Measurements from ENCODE around the gene MARCHF10. TPM values are rescaled to one million over a fixed set of nuclear protein-coding genes. Genes with fewer than 3 reads are reported as not detected.

Gene MARCHF10
- total and polyA plus RNA-seq, 8 donors = 0.52 to 3.6 (median 1.8) TPM

- intact Hi-C loops (cut with DNase I) = no loop called here
- H3K27ac ChIP-seq = no peak overlapping the region
- ATAC-seq = no peak
These were observed 32.2 kb downstream of the MARCHF10 start for GRCh38 chr17:62775876-62776275.

GRCh38 chr17:62774338-62774737, 33.8 kb downstream of the MARCHF10 start:
- no peak for DNase-seq
- no peak for ATAC-seq
- H3K9me3 ChIP-seq = peaks cover 0 to 3% of the 10 kb centered on the region in 2 donors
- no peaks in the 10 kb centered on the region for H3K36me3 ChIP-seq
- TF ChIP-seq CTCF (IDR thresholded peaks at IDR 0.05) = no peak
- no peak overlapping the region for H3K4me3 ChIP-seq
- peaks cover 0 to 5% of the 10 kb centered on the region in 2 donors for H3K27me3 ChIP-seq
- no peaks in the 10 kb centered on the region for H3K4me1 ChIP-seq
- no peak overlapping the region for H3K27ac ChIP-seq
- intact Hi-C loops (cut with DNase I) = no loop called here

More at GRCh38 chr17:62775876-62776275, 32.2 kb downstream of the MARCHF10 start:
- Histone ChIP-seq H3K27me3 (peaks cover 0 to 5% of the 10 kb centered on the region in 2 donors), H3K9me3 (peaks cover 0 to 3% of the 10 kb centered on the region in 2 donors), H3K4me3 (no peak overlapping the region), H3K4me1 (peaks cover 3 to 6% of the 10 kb centered on the region in 2 donors), H3K36me3 (no peaks in the 10 kb centered on the region)
- DNase-seq = no peak
- TF ChIP-seq CTCF (IDR thresholded peaks at IDR 0.05) = no peak

- H3K27me3 ChIP-seq = no peaks in the 10 kb centered on the region
- peaks cover 0 to 3% of the 10 kb centered on the region in 2 donors for H3K9me3 ChIP-seq
- no peak for DNase-seq
- no peak for ATAC-seq
- H3K4me1 ChIP-seq = no peaks in the 10 kb centered on the region
- no peak overlapping the region for H3K4me3 ChIP-seq
- intact Hi-C loops (cut with DNase I) = no loop called here
- TF ChIP-seq CTCF (IDR thresholded peaks at IDR 0.05) = no peak
- H3K36me3 ChIP-seq = no peaks in the 10 kb centered on the region
- no peak overlapping the region for H3K27ac ChIP-seq
These were observed 40.1 kb downstream of the MARCHF10 start for GRCh38 chr17:62767997-62768396.

GRCh38 chr17:62765351-62765750, 42.8 kb downstream of the MARCHF10 start:
- DNase-seq (no peak), ATAC-seq (no peak)
- intact Hi-C loops (cut with DNase I) = no loop called here
- H3K36me3 ChIP-seq = no peaks in the 10 kb centered on the region
- no peaks in the 10 kb centered on the region for H3K4me1 ChIP-seq
- no peaks in the 10 kb centered on the region for H3K9me3 ChIP-seq
- peaks cover 0 to 6% of the 10 kb centered on the region in 2 donors for H3K27me3 ChIP-seq
- no peak for TF ChIP-seq CTCF (IDR thresholded peaks at IDR 0.05)
- H3K4me3 ChIP-seq = no peak overlapping the region
- H3K27ac ChIP-seq = no peak overlapping the region

- no peaks in the 10 kb centered on the region for H3K9me3 ChIP-seq
- H3K27ac ChIP-seq = no peak overlapping the region
- peaks cover 0 to 6% of the 10 kb centered on the region in 2 donors for H3K27me3 ChIP-seq
- DNase-seq (no peak), ATAC-seq (no peak)
- H3K4me1 ChIP-seq = no peaks in the 10 kb centered on the region
- intact Hi-C loops (cut with DNase I) = no loop called here
- no peaks in the 10 kb centered on the region for H3K36me3 ChIP-seq
- TF ChIP-seq CTCF (IDR thresholded peaks at IDR 0.05) = no peak
- no peak overlapping the region for H3K4me3 ChIP-seq
These were observed 44.1 kb downstream of the MARCHF10 start for GRCh38 chr17:62763891-62764600.
